Peyer's patch (tissue), 4 donors: ENCODE data around the gene TNNI3K.

Experiments used
- POLR2A ChIP-seq, 2 donors: fragments of 450-650 bp; IDR thresholded peaks; one replicate each; pipeline ENCODE4 v1.5.1; 2017; ENCODE audit warnings: antibody characterized with exemption in 2 of 2, mild to moderate bottlenecking in 2 of 2, moderate library complexity in 2 of 2
- TF ChIP-seq, protein P1 (sequence below), 6 experiments: fragments of 450-650 bp in 4 of 6; fragments of 200-600 bp in 2 of 6; sonication (generic) in 1 of 6; IDR thresholded peaks; one replicate each; pipeline ENCODE4 v1.5.1; 2017 to 2019; ENCODE audit warnings: antibody characterized with exemption in 6 of 6, mild to moderate bottlenecking in 3 of 6, moderate library complexity in 1 of 6

DNA sequence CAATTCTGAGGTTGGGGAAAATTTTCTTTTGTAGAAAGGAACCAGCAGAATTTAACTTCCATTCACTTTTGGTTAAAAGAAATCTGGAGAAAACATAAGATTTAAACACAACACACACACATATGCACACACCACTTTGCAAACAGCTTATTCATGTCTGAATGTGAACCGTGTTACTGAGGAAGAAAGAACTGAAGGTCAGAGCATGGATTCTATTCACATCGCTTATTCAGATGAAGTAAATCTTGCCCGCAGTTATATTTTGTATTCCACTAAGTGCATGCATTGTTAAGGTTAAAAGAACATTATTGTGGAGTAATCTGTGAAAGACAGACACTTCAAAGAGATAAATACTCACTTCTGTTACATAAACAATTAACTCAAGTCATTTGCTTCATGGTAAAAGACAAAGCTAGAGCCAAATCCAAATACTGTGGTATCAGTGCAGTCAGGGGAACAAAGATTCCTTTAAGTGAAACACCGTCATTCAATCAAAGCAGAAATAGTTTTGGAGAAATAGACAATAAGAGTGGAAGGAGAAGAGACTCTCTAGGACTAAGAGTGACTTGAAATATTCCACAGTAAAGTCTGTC is 195.3 kb downstream of the TNNI3K start:
- no peak for TF ChIP-seq POLR2A (IDR thresholded peaks at IDR 0.05)
- TF ChIP-seq, protein P1, sequence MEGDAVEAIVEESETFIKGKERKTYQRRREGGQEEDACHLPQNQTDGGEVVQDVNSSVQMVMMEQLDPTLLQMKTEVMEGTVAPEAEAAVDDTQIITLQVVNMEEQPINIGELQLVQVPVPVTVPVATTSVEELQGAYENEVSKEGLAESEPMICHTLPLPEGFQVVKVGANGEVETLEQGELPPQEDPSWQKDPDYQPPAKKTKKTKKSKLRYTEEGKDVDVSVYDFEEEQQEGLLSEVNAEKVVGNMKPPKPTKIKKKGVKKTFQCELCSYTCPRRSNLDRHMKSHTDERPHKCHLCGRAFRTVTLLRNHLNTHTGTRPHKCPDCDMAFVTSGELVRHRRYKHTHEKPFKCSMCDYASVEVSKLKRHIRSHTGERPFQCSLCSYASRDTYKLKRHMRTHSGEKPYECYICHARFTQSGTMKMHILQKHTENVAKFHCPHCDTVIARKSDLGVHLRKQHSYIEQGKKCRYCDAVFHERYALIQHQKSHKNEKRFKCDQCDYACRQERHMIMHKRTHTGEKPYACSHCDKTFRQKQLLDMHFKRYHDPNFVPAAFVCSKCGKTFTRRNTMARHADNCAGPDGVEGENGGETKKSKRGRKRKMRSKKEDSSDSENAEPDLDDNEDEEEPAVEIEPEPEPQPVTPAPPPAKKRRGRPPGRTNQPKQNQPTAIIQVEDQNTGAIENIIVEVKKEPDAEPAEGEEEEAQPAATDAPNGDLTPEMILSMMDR (IDR thresholded peaks at IDR 0.05): no peak
